CD14-positive monocyte (primary cell): ENCODE data around the gene WDR74. TPM values are rescaled to one million over a fixed set of nuclear protein-coding genes. Genes with fewer than 3 reads are reported as not detected.
"Not testable (repeated sequence)": the region's sequence is repeated elsewhere in the genome, so short reads cannot be mapped to it uniquely, and the experiment has no call there.

ENCODE experiments used
- DNase-seq, 3 donors: peaks; one replicate each; pipeline ENCODE4 v3.0.0-alpha.2; 2011 to 2022
- H2AFZ ChIP-seq: 2 replicates; pipeline ENCODE4 v1.6.0; 2012; ENCODE audit warnings: mild to moderate bottlenecking, low read depth, low read length, inconsistent platforms; ENCODE audit not compliant: insufficient read depth, poor library complexity, severe bottlenecking
- H3K27ac ChIP-seq, 2 donors: 1 replicate in 1 of 2; 2 replicates in 1 of 2; pipeline ENCODE4 v1.5.1; 2012 to 2013; ENCODE audit warnings: low read length in 2 of 2, control low read depth in 1 of 2, inconsistent platforms in 1 of 2, low read depth in 1 of 2, mild to moderate bottlenecking in 1 of 2
- H3K27me3 ChIP-seq, 2 donors: one replicate each; pipeline versions ENCODE4 v1.6.0 to v1.6.1; 2011 to 2013; ENCODE audit warnings: low read length in 2 of 2; ENCODE audit not compliant: control insufficient read depth in 2 of 2, insufficient read depth in 2 of 2
- H3K36me3 ChIP-seq, 2 donors: replicated peaks in 1 of 2; 1 replicate in 1 of 2; 2 replicates in 1 of 2; pipeline versions ENCODE4 v1.5.1 to v1.6.1; 2012 to 2013; ENCODE audit warnings: low read length in 2 of 2, control low read depth in 1 of 2, inconsistent platforms in 1 of 2, mild to moderate bottlenecking in 1 of 2; ENCODE audit not compliant: insufficient read depth in 2 of 2, control insufficient read depth in 1 of 2
- H3K4me1 ChIP-seq, 2 donors: 1 replicate in 1 of 2; 2 replicates in 1 of 2; pipeline versions ENCODE4 v1.5.1 to v1.6.1; 2012 to 2013; ENCODE audit warnings: low read length in 2 of 2, control low read depth in 1 of 2, inconsistent platforms in 1 of 2, mild to moderate bottlenecking in 1 of 2, moderate library complexity in 1 of 2; ENCODE audit not compliant: insufficient read depth in 2 of 2, control insufficient read depth in 1 of 2
- H3K4me2 ChIP-seq: replicated peaks from 2 replicates; pipeline ENCODE3; 2012; ENCODE audit warnings: low read length, moderate library complexity, mild to moderate bottlenecking; ENCODE audit not compliant: poor library complexity, severe bottlenecking; ENCODE audit errors: extremely low read depth
- H3K4me3 ChIP-seq, 3 experiments: fragments of 200-600 bp in 1 of 3; sonication (generic) in 1 of 3; replicated peaks in 1 of 3; 1 replicate in 2 of 3; 2 replicates in 1 of 3; pipeline ENCODE4 v1.5.1; 2011 to 2013; ENCODE audit warnings: low read length in 3 of 3, mild to moderate bottlenecking in 3 of 3, control low read depth in 2 of 3, low read depth in 2 of 3, inconsistent platforms in 1 of 3, moderate library complexity in 1 of 3
- H3K79me2 ChIP-seq: 2 replicates; pipeline ENCODE4 v1.6.0; 2012; ENCODE audit warnings: mild to moderate bottlenecking, control low read depth, inconsistent platforms, low read length, moderate library complexity; ENCODE audit not compliant: insufficient read depth
- H3K9ac ChIP-seq: 2 replicates; pipeline ENCODE4 v1.6.0; 2017; ENCODE audit warnings: low read length, mild to moderate bottlenecking; ENCODE audit not compliant: insufficient read depth, poor library complexity, severe bottlenecking
- H3K9me3 ChIP-seq, 2 donors: replicated peaks in 1 of 2; 1 replicate in 1 of 2; 2 replicates in 1 of 2; pipeline versions ENCODE4 v1.5.1 to v1.6.1; 2012 to 2013; ENCODE audit warnings: low read length in 2 of 2, control low read depth in 1 of 2; ENCODE audit not compliant: control insufficient read depth in 1 of 2, insufficient read depth in 1 of 2
- H4K20me1 ChIP-seq: 2 replicates; pipeline ENCODE4 v1.6.0; 2012; ENCODE audit warnings: mild to moderate bottlenecking, low read length, control low read depth, moderate library complexity; ENCODE audit not compliant: insufficient read depth
- H3K27ac Mint-ChIP-seq, 7 donors: one replicate each; pipeline ENCODE4 v1.8.0; 2020; ENCODE audit warnings: mild to moderate bottlenecking in 7 of 7, mixed read lengths in 7 of 7, moderate library complexity in 6 of 7, inconsistent platforms in 2 of 7
- H3K27me3 Mint-ChIP-seq, 3 donors: one replicate each; pipeline ENCODE4 v1.8.0; 2021 to 2022; ENCODE audit warnings: low read depth in 3 of 3, mild to moderate bottlenecking in 3 of 3, mixed read lengths in 3 of 3, moderate library complexity in 3 of 3, inconsistent platforms in 1 of 3
- H3K36me3 Mint-ChIP-seq, 2 donors: one replicate each; pipeline ENCODE4 v1.8.0; 2020; ENCODE audit warnings: mixed read lengths in 2 of 2, inconsistent platforms in 1 of 2, mild to moderate bottlenecking in 1 of 2
- H3K4me1 Mint-ChIP-seq: one replicate; pipeline ENCODE4 v1.8.0; 2020; ENCODE audit warnings: mild to moderate bottlenecking, mixed read lengths
- H3K4me3 Mint-ChIP-seq, 2 donors: one replicate each; pipeline ENCODE4 v1.8.0; 2020; ENCODE audit warnings: mild to moderate bottlenecking in 2 of 2, mixed read lengths in 2 of 2, moderate library complexity in 1 of 2
- H3K9me3 Mint-ChIP-seq, 7 donors: one replicate each; pipeline ENCODE4 v1.8.0; 2020 to 2022; ENCODE audit warnings: mixed read lengths in 7 of 7, mild to moderate bottlenecking in 6 of 7, moderate library complexity in 6 of 7, inconsistent platforms in 2 of 7
- CTCF ChIP-seq: fragments of 200-600 bp; IDR thresholded peaks from one replicate; pipeline ENCODE4 v1.8.0; 2022; ENCODE audit warnings: antibody characterized with exemption, mild to moderate bottlenecking
- WGBS: methylation state at CpG from one replicate; pipeline ENCODE4 v1.1.5; 2013; ENCODE audit warnings: missing lambda C conversion rate; ENCODE audit not compliant: insufficient coverage; 5-methylcytosine and 5-hydroxymethylcytosine counted together
- intact Hi-C, 2 donors: fragments of 100-400 bp; cut with micrococcal nuclease; formaldehyde crosslinking; loops; one replicate each; pipeline versions ENCODE4 v1.15.0 to v1.15.1; 2023
- polyA plus RNA-seq, 3 donors: library from polyadenylated mRNA; depleted of rRNA in 1 of 3; unstranded in 2 of 3; stranded (reverse) in 1 of 3; fragments of 300-500 nt in 2 of 3; fragments of >200 nt in 1 of 3; fragmentation: Illumina TruSeq in 2 of 3; gene quantifications; 1 replicate in 2 of 3; 2 replicates in 1 of 3; pipeline ENCODE4 v1.2.3, GENCODE V29; 2012 to 2021

The WDR74 gene
- polyA plus RNA-seq, 3 donors, result 14.2 to 52.5 (median 18.4) TPM

- intact Hi-C loops, result no loop called here
- Histone ChIP-seq H3K9me3 (no peaks in the 10 kb centered on the region), H3K79me2 (peaks cover 3% of the 10 kb centered on the region), H3K4me3 (no peak overlapping the region), H3K27me3 (no peaks in the 10 kb centered on the region), H4K20me1 (no peaks in the 10 kb centered on the region), H3K27ac (no peak overlapping the region), H2AFZ (no peak overlapping the region), H3K4me2 (no peak overlapping the region), H3K9ac (no peak overlapping the region), H3K36me3 (no peaks in the 10 kb centered on the region), H3K4me1 (peaks cover 21 to 24% of the 10 kb centered on the region in 2 donors)
- WGBS, result no CpG with 5 or more reads among the region's 3 CpGs
- no peak for DNase-seq
- Mint-ChIP-seq H3K4me1 (peaks cover 11% of the 10 kb centered on the region), H3K9me3 (peaks cover 0 to 3% (median 0%) of the 10 kb centered on the region in 7 donors), H3K4me3 (no peak overlapping the region), H3K27me3 (no peaks in the 10 kb centered on the region), H3K36me3 (peaks cover 0 to 2% of the 10 kb centered on the region in 2 donors), H3K27ac (no peak overlapping the region)
- no peak for TF ChIP-seq CTCF
These were observed 4.8 kb upstream of the WDR74 start for GRCh38 chr11:62844154-62844553.

GRCh38 chr11:62843466-62843865 is 4.1 kb upstream of the WDR74 start:
- WGBS, result 100% methylated on average over 1 of the region's 3 CpGs
- no peaks in the 10 kb centered on the region for H3K36me3 ChIP-seq
- no peaks in the 10 kb centered on the region for H3K27me3 Mint-ChIP-seq
- DNase-seq, result no peak
- no peak overlapping the region for H3K4me3 ChIP-seq
- no peak overlapping the region for H3K4me3 Mint-ChIP-seq
- peaks cover 10% of the 10 kb centered on the region for H3K79me2 ChIP-seq
- no peaks in the 10 kb centered on the region for H3K36me3 Mint-ChIP-seq
- H3K4me1 ChIP-seq, result peaks cover 26 to 31% of the 10 kb centered on the region in 2 donors
- no peaks in the 10 kb centered on the region for H4K20me1 ChIP-seq
- TF ChIP-seq CTCF, result no peak
- peaks cover 0 to 3% (median 0%) of the 10 kb centered on the region in 7 donors for H3K9me3 Mint-ChIP-seq
- H3K4me1 Mint-ChIP-seq, result peaks cover 16% of the 10 kb centered on the region
- H3K4me2 ChIP-seq, result no peak overlapping the region
- no peak overlapping the region for H3K9ac ChIP-seq
- intact Hi-C loops, result no loop called here
- H3K27me3 ChIP-seq, result no peaks in the 10 kb centered on the region
- no peak overlapping the region for H2AFZ ChIP-seq
- no peak overlapping the region for H3K27ac Mint-ChIP-seq
- no peaks in the 10 kb centered on the region for H3K9me3 ChIP-seq
- H3K27ac ChIP-seq, result no peak overlapping the region

GRCh38 chr11:62842891-62843290 is 3.5 kb upstream of the WDR74 start:
- not testable (repeated sequence) for H3K4me3 Mint-ChIP-seq, H3K27ac Mint-ChIP-seq, H3K36me3 Mint-ChIP-seq, H3K27me3 Mint-ChIP-seq, H3K9me3 ChIP-seq, DNase-seq, H3K9me3 Mint-ChIP-seq, H3K36me3 ChIP-seq, H3K27me3 ChIP-seq, H4K20me1 ChIP-seq, H3K9ac ChIP-seq
- peak overlapping the region; percentile 97 to 99 for H3K27ac ChIP-seq
- H3K4me1 ChIP-seq, result peaks cover 29 to 36% of the 10 kb centered on the region in 2 donors
- H3K4me2 ChIP-seq, result peak overlapping the region; percentile 97
- intact Hi-C loops, result loop anchor here in 1 of 2 donors (1.0 kb wide), 1 partner anchor 12 kb away; no protein-coding TSS in a partner anchor
- H2AFZ ChIP-seq, result peak overlapping the region; percentile 100
- peak overlapping the region in 1 of 3 experiments; percentile 98 for H3K4me3 ChIP-seq
- 97% methylated on average over 5 of the region's 9 CpGs for WGBS
- peaks cover 17% of the 10 kb centered on the region for H3K4me1 Mint-ChIP-seq
- H3K79me2 ChIP-seq, result peaks cover 15% of the 10 kb centered on the region
